HCT116 (cell line): ENCODE results near the gene EFCAB13.
"Not testable (repeated sequence)": the region's sequence is repeated elsewhere in the genome, so short reads cannot be mapped to it uniquely, and the experiment has no call there.

Source experiments
- EZH2phosphoT487 ChIP-seq: fragments of 200-600 bp; IDR thresholded peaks from 2 replicates; pipeline ENCODE4 v1.6.1; 2018; ENCODE audit warnings: antibody characterized with exemption, borderline replicate concordance
- JUND ChIP-seq: IDR thresholded peaks from 2 replicates; pipeline ENCODE4 v1.6.1; 2012
- MAX ChIP-seq: IDR thresholded peaks from 2 replicates; pipeline ENCODE4 v1.6.1; 2012
- POLR2A ChIP-seq: IDR thresholded peaks from 2 replicates; pipeline ENCODE4 v1.7.0; 2011; ENCODE audit warnings: borderline replicate concordance; ENCODE audit not compliant: insufficient read depth, insufficient read length; ENCODE audit errors: extremely low read depth
- SIN3A ChIP-seq: IDR thresholded peaks from 2 replicates; pipeline ENCODE4 v1.6.1; 2012; ENCODE audit warnings: low read depth
- YY1 ChIP-seq: IDR thresholded peaks from 2 replicates; pipeline ENCODE4 v1.6.1; 2011; ENCODE audit warnings: low read length, low read depth, moderate library complexity, mild to moderate bottlenecking; ENCODE audit not compliant: insufficient replicate concordance; ENCODE audit errors: extremely low read depth
- ZNF274 ChIP-seq: fragments of 200-500 bp; sonication (Bioruptor generic); IDR thresholded peaks from 2 replicates; pipeline ENCODE4 v1.6.1; 2014; ENCODE audit warnings: mild to moderate bottlenecking, low read depth, low read length, inconsistent platforms
- TF ChIP-seq, protein P1 (sequence below), 3 experiments: fragments of 200-600 bp in 1 of 3; sonication (generic) in 1 of 3; IDR thresholded peaks in 2 of 3; conservative IDR thresholded peaks in 1 of 3; 2 replicates each; pipeline ENCODE4 v1.5.1; 2012 to 2017; ENCODE audit warnings: low read depth in 2 of 3, low read length in 2 of 3, antibody characterized with exemption in 1 of 3, borderline replicate concordance in 1 of 3, control low read depth in 1 of 3, mild to moderate bottlenecking in 1 of 3, mixed read lengths in 1 of 3, mixed run types in 1 of 3, moderate library complexity in 1 of 3; ENCODE audit not compliant: insufficient read depth in 1 of 3

- TF ChIP-seq POLR2A, YY1, ZNF274, EZH2phosphoT487, SIN3A, JUND, MAX: not testable (repeated sequence)
- TF ChIP-seq, protein P1, sequence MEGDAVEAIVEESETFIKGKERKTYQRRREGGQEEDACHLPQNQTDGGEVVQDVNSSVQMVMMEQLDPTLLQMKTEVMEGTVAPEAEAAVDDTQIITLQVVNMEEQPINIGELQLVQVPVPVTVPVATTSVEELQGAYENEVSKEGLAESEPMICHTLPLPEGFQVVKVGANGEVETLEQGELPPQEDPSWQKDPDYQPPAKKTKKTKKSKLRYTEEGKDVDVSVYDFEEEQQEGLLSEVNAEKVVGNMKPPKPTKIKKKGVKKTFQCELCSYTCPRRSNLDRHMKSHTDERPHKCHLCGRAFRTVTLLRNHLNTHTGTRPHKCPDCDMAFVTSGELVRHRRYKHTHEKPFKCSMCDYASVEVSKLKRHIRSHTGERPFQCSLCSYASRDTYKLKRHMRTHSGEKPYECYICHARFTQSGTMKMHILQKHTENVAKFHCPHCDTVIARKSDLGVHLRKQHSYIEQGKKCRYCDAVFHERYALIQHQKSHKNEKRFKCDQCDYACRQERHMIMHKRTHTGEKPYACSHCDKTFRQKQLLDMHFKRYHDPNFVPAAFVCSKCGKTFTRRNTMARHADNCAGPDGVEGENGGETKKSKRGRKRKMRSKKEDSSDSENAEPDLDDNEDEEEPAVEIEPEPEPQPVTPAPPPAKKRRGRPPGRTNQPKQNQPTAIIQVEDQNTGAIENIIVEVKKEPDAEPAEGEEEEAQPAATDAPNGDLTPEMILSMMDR (IDR thresholded peaks at IDR 0.05 in 2 of 3, conservative IDR thresholded peaks at IDR 0.05 in 1 of 3; ENCODE audit: borderline replicate concordance in 1 of 3, insufficient read depth in 1 of 3, low read depth in 2 of 3, low read length in 2 of 3): not testable (repeated sequence)
These were observed 101.5 kb downstream of the EFCAB13 start for GRCh38 chr17:47425233-47425632.
